Ovary (tissue), 9 donors: ENCODE results near the gene FNBP1. TPM values are rescaled to one million over a fixed set of nuclear protein-coding genes. Genes with fewer than 3 reads are reported as not detected.

ENCODE experiments used
- DNase-seq, 5 donors: peaks; one replicate each; pipeline ENCODE4 v3.0.0-alpha.2; 2019 to 2020
- H3K27ac ChIP-seq, 2 donors: fragments of 200-600 bp; one replicate each; pipeline versions ENCODE4 v1.5.1 to v1.8.0; 2019 to 2022
- H3K27me3 ChIP-seq: fragments of 200-600 bp; one replicate; pipeline ENCODE4 v1.8.0; 2022
- H3K36me3 ChIP-seq: fragments of 200-600 bp; sonication (generic); one replicate; pipeline ENCODE4 v1.5.1; 2019
- H3K4me1 ChIP-seq: one replicate; pipeline ENCODE4 v1.8.1; 2013; ENCODE audit warnings: mild to moderate bottlenecking, moderate library complexity; ENCODE audit not compliant: insufficient read depth
- H3K4me3 ChIP-seq: fragments of 200-600 bp; sonication (generic); one replicate; pipeline ENCODE4 v1.5.1; 2017
- H3K9me3 ChIP-seq, 2 donors: fragments of 200-600 bp in 1 of 2; sonication (generic) in 1 of 2; one replicate each; pipeline versions ENCODE4 v1.5.1 to v1.8.1; 2013 to 2019; ENCODE audit warnings: mild to moderate bottlenecking in 1 of 2, moderate library complexity in 1 of 2
- EP300 ChIP-seq: sonication (generic); formaldehyde crosslinking; IDR thresholded peaks from one replicate; pipeline ENCODE4 v1.6.1; 2017; ENCODE audit warnings: antibody characterized with exemption
- POLR2A ChIP-seq: fragments of 450-650 bp; IDR thresholded peaks from one replicate; pipeline ENCODE4 v1.6.1; 2017; ENCODE audit warnings: antibody characterized with exemption, mild to moderate bottlenecking, moderate library complexity
- whole genome bisulfite sequencing, 3 donors: extraction: QIAGEN DNeasy Blood & Tissue Kit in 1 of 3; methylation state at CpG; one replicate each; pipeline versions ENCODE4 v1.1.5 to v1.1.7; 2013 to 2017; 5-methylcytosine and 5-hydroxymethylcytosine counted together
- intact Hi-C, 4 donors: fragments of 100-400 bp; cut with DNase I; formaldehyde crosslinking; loops; one replicate each; pipeline versions ENCODE4 v1.11.0 to v1.15.1; 2022 to 2023
- polyA plus RNA-seq, 2 donors: library from polyadenylated mRNA; stranded (reverse); fragments of 200-250 nt in 1 of 2; fragments of 350-450 nt in 1 of 2; fragmentation: Illumina TruSeq in 1 of 2; extraction: RNeasy Lipid Tissue Mini Kit (QIAGEN cat#74804) in 1 of 2; gene quantifications; one replicate each; pipeline ENCODE4 v1.2.3, GENCODE V29; 2013 to 2014
- total RNA-seq, 7 donors: library from RNA; depleted of rRNA in 2 of 7; stranded (reverse); fragments of >200 nt in 2 of 7; fragmentation: NEBNext Ultra II Directional in 3 of 7; extraction: Animal tissue kit (Norgen Biotek cat#: 25700) in 3 of 7; gene quantifications; one replicate each; pipeline versions ENCODE4 v1.1.0 to v1.2.4, GENCODE V29; 2016 to 2023
- TF ChIP-seq, protein P1 (sequence below), 3 donors: fragments of 450-650 bp in 2 of 3; fragments of 200-600 bp in 1 of 3; IDR thresholded peaks; one replicate each; pipeline versions ENCODE4 v1.5.1 to v1.8.0; 2016 to 2022; ENCODE audit warnings: antibody characterized with exemption in 3 of 3, mild to moderate bottlenecking in 1 of 3
- donor health status: DM: no; HTN: no; CAD: no; lungs with moderate emphysema.
- donor health status: DM: no; HTN: no; CAD: no.
- donor health status: Bipolar disorder and iron deficiency.
- donor health status: DM: yes; HTN: yes; CAD: no.
- donor health status: DM: no; HTN: no; CAD: no.
- donor health status: DM: yes; HTN: yes; CAD: no.

Gene FNBP1
- total and polyA plus RNA-seq, 9 donors = 18.0 to 61.5 (median 49.0) TPM

DNA sequence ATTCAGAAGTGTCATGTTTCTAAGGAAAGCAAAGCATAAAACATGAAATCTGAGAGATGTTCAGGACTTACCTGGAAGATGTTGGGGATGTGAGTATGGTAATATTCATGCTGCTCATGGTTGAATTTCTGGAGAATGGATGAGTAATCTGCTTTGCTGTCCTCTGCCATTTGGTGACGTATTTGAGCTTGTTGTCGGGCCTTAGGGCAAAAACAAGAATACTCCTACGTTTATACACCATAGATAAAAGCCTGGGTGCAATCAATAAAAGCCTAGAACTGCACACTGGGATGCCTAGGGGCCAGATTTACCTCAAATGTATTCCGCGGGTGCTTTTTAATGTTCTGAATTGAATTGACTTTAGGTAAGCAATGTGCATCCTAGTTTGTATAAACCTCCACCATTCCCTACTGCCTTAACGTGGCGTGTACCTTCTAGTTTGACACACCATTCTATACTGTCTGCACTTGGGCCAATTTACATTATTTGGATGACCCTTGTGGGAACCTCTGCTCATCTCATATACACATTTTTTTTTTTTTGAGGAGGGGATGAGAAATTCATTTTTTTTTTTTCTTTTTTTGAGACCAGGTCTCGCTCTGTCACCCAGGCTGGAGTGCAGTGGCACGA lies 113.4 kb downstream of the FNBP1 start:
- 93 to 94% (median 94%) methylated on average over 9 of the region's 9 CpGs for WGBS, 3 donors
- Histone ChIP-seq H3K36me3 (no peaks in the 10 kb centered on the region), H3K4me1 (peaks cover 7% of the 10 kb centered on the region), H3K9me3 (no peaks in the 10 kb centered on the region), H3K27ac (no peak overlapping the region), H3K27me3 (no peaks in the 10 kb centered on the region), H3K4me3 (no peak overlapping the region)
- TF ChIP-seq POLR2A = no peak
- no peak for TF ChIP-seq EP300
- TF ChIP-seq, protein P1, sequence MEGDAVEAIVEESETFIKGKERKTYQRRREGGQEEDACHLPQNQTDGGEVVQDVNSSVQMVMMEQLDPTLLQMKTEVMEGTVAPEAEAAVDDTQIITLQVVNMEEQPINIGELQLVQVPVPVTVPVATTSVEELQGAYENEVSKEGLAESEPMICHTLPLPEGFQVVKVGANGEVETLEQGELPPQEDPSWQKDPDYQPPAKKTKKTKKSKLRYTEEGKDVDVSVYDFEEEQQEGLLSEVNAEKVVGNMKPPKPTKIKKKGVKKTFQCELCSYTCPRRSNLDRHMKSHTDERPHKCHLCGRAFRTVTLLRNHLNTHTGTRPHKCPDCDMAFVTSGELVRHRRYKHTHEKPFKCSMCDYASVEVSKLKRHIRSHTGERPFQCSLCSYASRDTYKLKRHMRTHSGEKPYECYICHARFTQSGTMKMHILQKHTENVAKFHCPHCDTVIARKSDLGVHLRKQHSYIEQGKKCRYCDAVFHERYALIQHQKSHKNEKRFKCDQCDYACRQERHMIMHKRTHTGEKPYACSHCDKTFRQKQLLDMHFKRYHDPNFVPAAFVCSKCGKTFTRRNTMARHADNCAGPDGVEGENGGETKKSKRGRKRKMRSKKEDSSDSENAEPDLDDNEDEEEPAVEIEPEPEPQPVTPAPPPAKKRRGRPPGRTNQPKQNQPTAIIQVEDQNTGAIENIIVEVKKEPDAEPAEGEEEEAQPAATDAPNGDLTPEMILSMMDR (IDR thresholded peaks at IDR 0.05) = no peak
- no peak for DNase-seq
- intact Hi-C loops = no loop called here

DNA sequence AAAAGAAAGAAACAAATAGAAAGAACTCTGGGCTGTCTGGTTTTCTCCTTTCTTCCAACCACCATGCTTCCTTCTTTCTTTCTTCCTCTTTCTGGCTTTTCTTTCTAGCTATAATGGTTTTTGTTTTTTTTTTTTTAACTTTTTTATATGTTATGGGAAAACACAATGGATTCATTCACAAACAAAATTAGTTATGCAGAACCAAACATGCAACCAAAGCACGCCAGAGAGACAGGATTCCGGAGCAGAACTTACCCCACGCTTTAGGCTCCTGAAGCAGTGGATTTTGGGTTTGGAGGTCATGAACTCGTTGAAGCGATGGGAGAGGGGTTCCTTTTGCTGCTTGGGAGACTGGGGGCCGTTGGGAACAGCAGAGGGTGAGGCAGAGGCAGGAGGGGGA lies 119.4 kb downstream of the FNBP1 start:
- DNase-seq = no peak
- Histone ChIP-seq H3K27ac (no peak overlapping the region), H3K36me3 (no peaks in the 10 kb centered on the region), H3K27me3 (no peaks in the 10 kb centered on the region), H3K9me3 (no peaks in the 10 kb centered on the region), H3K4me1 (no peaks in the 10 kb centered on the region), H3K4me3 (no peak overlapping the region)
- TF ChIP-seq, protein P1 (IDR thresholded peaks at IDR 0.05) = no peak
- TF ChIP-seq POLR2A (no peak), EP300 (no peak)
- WGBS, 3 donors = 74 to 77% (median 76%) methylated on average over 6 of the region's 6 CpGs
- intact Hi-C loops = no loop called here

DNA sequence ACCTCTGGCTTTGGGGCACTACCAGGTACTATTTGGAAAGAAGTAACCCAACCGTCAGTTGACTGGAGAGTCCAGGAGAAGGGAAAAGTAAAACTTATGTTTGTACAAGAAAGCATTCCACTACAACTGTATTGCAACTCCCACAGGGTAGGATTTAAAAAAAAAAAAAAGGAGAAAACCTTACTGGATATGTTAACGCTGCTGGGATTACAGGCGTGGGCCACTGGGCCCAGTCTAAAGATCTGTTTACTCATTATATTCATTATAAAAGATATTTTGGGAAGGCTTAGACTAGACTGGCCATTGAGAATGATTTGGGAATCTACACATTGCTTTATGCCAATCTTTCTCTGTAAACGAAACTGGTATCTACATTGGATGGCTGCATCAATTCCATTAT lies 121.1 kb downstream of the FNBP1 start:
- H3K27me3 ChIP-seq = no peaks in the 10 kb centered on the region
- no peak for TF ChIP-seq EP300
- no peak for TF ChIP-seq POLR2A
- TF ChIP-seq, protein P1 (IDR thresholded peaks at IDR 0.05) = no peak
- intact Hi-C loops = no loop called here
- no peak overlapping the region for H3K4me3 ChIP-seq
- H3K36me3 ChIP-seq = no peaks in the 10 kb centered on the region
- DNase-seq = no peak
- no peaks in the 10 kb centered on the region for H3K4me1 ChIP-seq
- no peaks in the 10 kb centered on the region for H3K9me3 ChIP-seq
- WGBS, 3 donors = 88 to 90% (median 88%) methylated on average over 4 of the region's 4 CpGs
- H3K27ac ChIP-seq = no peak overlapping the region

DNA sequence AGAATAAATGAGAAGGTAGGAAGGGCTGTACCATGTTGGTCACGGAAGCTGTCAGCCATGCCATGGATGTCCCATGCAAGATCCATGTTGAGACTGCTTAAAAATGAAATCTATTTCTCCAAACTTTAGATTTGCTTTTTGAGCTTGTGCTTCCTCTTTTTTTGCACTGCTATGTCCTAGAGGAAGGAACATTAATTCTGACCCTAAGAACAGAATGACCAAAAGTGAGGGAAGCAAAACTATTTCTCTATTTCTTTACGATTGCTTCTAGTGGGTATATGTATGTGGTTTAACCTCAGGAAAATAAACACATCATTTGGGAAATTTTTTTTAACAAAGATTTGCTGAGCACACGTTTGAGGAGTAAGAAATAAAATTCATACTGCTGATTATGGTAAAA lies 123.1 kb downstream of the FNBP1 start:
- Histone ChIP-seq H3K9me3 (no peaks in the 10 kb centered on the region), H3K27me3 (no peaks in the 10 kb centered on the region), H3K4me1 (no peaks in the 10 kb centered on the region), H3K36me3 (no peaks in the 10 kb centered on the region), H3K27ac (no peak overlapping the region), H3K4me3 (no peak overlapping the region)
- TF ChIP-seq, protein P1 (IDR thresholded peaks at IDR 0.05) = no peak
- TF ChIP-seq EP300 (no peak), POLR2A (no peak)
- intact Hi-C loops = loop anchor here in 1 of 4 donors (5.0 kb wide), 1 partner anchor 1903 kb away; no protein-coding TSS in a partner anchor
- WGBS, 3 donors = 77 to 84% (median 78%) methylated on average over 3 of the region's 3 CpGs
- no peak for DNase-seq
